ENCODE data around the gene CYP11A1.
"Not testable (repeated sequence)": the region's sequence is repeated elsewhere in the genome, so short reads cannot be mapped to it uniquely, and the experiment has no call there.

CYP11A1 gene

DNA sequence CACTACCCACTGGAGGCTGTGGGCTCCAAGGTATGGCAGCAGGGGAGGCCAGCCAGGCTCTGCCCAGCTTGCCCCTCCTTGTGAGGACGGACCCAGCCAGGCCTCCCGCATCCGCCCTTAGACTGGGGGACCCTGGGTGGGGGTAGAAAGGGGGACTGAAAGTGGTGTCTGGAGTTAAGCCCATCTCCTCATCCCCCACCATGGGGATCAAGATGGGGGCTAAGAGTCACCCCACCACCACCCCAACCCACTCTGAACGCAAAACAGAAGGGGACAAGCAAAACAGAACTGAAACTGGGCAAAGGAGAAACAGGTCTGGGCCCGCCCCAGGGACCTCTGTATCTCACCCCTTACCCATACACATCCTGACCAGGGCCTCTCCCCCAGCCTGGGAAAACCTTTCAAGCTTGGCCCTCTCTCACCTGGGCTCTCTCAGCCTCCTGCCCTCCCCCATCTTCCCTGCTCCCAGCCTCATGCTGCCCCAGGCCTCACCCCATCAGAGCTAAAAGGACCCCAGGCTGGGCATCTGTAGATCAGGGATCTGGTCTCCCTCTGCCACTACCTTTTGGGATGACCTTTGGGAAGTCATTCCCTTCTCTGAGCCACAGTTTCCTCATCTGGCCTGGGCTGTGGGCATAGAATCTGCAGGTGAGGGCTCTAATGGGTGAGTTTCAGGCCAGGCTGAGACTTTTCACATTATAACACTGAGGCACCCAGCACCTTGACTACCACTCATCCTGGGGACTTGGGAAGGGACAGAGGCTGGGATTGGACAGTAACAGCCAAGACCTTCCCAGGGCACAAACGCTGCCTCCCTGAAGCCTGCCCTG is 30.0 kb upstream of the CYP11A1 start:
- H3K4me1 ChIP-seq (ENCODE audit: insufficient read depth, low read length), result no peaks in the 10 kb centered on the region
- H2AFZ ChIP-seq (ENCODE audit: low read depth, low read length), result no peak overlapping the region
- H3K4me3 ChIP-seq (ENCODE audit: low read length), result no peak overlapping the region
- H3K9me3 ChIP-seq (ENCODE audit: low read length), result no peaks in the 10 kb centered on the region
- no peaks in the 10 kb centered on the region for H3K36me3 ChIP-seq (ENCODE audit: insufficient read depth, low read length)
- H3K27me3 ChIP-seq (ENCODE audit: insufficient read depth, low read length), result peaks cover 35% of the 10 kb centered on the region

DNA sequence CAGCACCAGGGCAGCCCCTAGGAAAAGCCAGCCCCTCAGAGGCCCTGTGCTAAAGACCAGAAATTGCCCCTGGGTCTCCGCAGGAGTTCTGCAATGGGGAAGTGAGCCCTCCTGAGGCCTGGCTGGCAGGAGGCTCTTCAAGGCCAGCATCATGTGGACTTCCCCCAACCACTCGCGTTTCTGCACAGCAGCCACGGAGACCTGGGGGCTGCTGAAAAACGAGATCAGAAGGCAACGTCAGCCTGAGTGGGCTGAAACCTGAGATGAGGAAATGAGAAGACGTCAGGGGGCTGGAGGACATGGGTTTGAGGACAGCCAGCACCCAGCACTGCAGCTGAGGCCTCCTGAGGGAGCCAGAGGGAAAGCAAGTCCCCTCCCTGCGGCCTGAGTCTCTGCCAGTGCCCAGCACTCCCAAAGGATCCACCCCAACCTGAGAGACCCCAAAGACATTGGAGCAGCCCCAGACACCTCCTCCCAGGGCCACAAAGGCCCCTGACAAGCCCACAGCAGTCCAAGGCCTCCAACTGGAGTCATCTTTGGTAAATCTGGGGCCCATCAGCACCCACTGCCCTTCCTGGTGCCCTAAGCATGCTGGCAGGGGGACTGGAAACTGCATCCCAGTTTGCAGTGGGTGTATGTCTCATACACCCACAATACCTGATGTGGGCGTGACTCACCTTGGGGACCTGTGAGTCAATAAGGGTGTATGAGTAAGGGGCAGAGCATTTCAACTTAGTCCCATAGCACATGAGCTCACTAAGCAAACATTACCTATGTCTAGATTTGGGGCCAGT is 29.2 kb upstream of the CYP11A1 start:
- Histone ChIP-seq H3K36me3 (ENCODE audit: insufficient read depth, low read length) (no peaks in the 10 kb centered on the region), H2AFZ (ENCODE audit: low read depth, low read length) (no peak overlapping the region), H3K4me1 (ENCODE audit: insufficient read depth, low read length) (no peaks in the 10 kb centered on the region), H3K9me3 (ENCODE audit: low read length) (no peaks in the 10 kb centered on the region), H3K4me3 (ENCODE audit: low read length) (no peak overlapping the region), H3K27me3 (ENCODE audit: insufficient read depth, low read length) (peaks cover 34% of the 10 kb centered on the region)

DNA sequence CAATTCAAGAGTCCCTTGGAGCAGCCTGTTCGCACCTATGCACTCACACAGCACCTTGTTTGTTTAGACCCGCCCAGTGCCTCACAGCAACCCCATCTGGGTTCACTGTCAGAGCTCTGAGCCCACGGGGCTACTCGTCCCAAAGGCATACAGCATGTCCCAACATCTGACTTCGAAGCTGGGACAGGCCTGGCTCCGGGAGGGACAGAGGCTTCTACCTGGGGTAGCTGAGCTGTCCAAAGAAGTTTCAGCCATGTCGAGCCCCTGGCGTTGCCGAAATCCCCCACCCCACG is 28.6 kb upstream of the CYP11A1 start:
- Histone ChIP-seq H3K27me3 (ENCODE audit: insufficient read depth, low read length) (peaks cover 37% of the 10 kb centered on the region), H3K9me3 (ENCODE audit: low read length) (no peaks in the 10 kb centered on the region), H3K4me3 (ENCODE audit: low read length) (no peak overlapping the region), H2AFZ (ENCODE audit: low read depth, low read length) (no peak overlapping the region), H3K36me3 (ENCODE audit: insufficient read depth, low read length) (no peaks in the 10 kb centered on the region), H3K4me1 (ENCODE audit: insufficient read depth, low read length) (no peaks in the 10 kb centered on the region)

DNA sequence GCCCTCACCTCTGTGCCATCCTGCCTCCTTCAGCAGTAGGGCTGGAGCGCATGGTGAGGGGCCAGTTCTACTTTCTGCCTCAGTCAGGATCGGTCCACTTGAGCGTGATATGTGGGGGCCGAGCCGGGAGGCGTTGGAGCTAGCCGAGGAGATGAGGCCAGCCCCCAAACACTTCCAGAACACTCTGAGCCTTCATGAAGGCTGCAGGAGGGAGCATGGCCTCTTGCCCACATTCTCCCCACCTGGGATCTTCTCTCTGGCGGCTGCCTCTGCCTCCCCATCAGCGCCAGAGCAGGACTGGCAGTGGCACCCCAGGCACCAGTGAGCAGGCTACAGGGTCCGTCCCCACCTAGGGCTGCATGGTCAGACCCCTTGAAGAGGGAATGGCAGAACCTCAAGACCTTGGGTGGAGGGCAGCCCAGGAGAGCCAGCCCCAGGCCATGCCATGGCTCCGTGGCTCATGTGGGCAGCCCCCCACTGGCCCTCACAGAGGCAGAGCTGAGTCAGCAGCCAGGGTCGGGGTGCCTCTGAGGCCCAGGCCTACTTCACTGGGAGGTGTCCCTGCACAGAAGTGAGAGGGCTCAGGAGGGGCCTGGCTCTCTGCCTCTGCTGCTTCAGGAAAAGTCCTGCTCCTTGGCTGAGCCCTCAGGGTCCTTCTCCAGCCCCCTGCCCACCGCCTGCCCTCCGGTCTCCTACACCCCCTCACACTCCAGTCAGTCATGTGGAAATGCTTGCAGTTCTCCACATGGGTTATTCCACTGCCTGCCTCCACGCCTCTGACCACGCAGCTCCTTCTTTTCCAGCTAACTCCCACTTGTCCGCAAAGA is 28.1 kb upstream of the CYP11A1 start:
- Histone ChIP-seq H3K4me3 (ENCODE audit: low read length) (no peak overlapping the region), H3K9me3 (ENCODE audit: low read length) (no peaks in the 10 kb centered on the region), H3K4me1 (ENCODE audit: insufficient read depth, low read length) (no peaks in the 10 kb centered on the region), H3K27me3 (ENCODE audit: insufficient read depth, low read length) (peaks cover 39% of the 10 kb centered on the region), H2AFZ (ENCODE audit: low read depth, low read length) (no peak overlapping the region), H3K36me3 (ENCODE audit: insufficient read depth, low read length) (no peaks in the 10 kb centered on the region)

DNA sequence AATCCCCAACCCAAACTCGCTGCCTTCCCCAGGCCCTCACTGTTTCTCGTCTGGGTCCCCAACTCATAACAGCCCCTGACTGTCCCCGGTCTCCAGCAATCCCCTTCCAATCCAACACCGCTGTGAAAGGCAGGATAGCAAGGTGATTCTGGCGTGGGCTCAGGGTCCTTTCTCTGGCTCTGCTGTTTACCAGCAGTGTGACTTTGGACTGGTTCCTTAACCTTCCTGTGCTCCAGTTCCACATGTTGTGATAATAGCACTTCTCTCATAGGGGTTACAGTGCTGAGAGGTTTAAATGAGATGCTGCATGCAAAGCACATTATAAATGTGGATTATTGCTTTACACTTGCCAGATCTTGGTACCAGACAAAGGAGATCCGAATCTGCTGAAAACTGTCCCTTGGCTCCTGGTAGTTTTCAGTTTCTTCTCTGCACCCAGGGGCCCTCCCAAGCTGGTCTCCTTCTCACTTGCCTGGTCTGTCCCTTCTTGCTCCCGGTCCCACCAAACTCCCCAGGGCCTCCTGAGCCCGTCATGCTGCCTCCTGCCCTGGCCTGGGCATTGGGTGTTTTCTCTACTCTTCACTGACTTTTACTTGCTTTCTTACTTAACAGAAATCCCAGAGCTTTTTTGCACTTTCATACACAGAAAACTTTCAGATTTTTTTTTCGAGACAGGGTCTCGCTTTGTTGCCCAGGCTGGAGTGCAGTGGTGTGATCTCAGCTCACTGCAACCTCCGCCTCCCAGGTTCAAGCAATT is 26.8 kb upstream of the CYP11A1 start:
- peaks cover 39% of the 10 kb centered on the region for H3K27me3 ChIP-seq (ENCODE audit: insufficient read depth, low read length)
- H3K4me1 ChIP-seq (ENCODE audit: insufficient read depth, low read length), result no peaks in the 10 kb centered on the region
- H2AFZ ChIP-seq (ENCODE audit: low read depth, low read length), result no peak overlapping the region
- H3K36me3 ChIP-seq (ENCODE audit: insufficient read depth, low read length), result no peaks in the 10 kb centered on the region
- no peaks in the 10 kb centered on the region for H3K9me3 ChIP-seq (ENCODE audit: low read length)
- H3K4me3 ChIP-seq (ENCODE audit: low read length), result no peak overlapping the region

DNA sequence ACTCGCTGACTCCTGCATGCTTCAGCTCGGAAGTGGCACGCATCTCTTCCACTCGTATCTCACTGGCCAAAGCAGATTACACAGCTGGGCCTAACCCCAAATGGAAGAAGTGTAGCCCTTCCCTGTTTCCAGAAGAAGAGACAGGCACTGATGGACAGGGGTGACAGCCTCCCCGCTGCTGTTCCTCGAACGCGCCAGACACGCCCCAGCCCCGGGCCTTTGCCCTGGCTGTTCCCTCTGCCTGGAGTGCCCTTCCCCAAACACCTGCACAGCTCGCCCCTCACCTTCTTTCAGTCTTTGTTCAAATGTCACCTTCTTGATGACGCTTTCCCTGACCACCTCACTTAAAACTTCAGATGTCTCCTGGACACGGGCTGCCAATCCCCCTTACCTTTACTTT is 26.0 kb upstream of the CYP11A1 start:
- Histone ChIP-seq H3K4me1 (ENCODE audit: insufficient read depth, low read length) (no peaks in the 10 kb centered on the region), H3K4me3 (ENCODE audit: low read length) (no peak overlapping the region), H3K9me3 (ENCODE audit: low read length) (no peaks in the 10 kb centered on the region), H3K27me3 (ENCODE audit: insufficient read depth, low read length) (peaks cover 43% of the 10 kb centered on the region), H2AFZ (ENCODE audit: low read depth, low read length) (no peak overlapping the region), H3K36me3 (ENCODE audit: insufficient read depth, low read length) (no peaks in the 10 kb centered on the region)

DNA sequence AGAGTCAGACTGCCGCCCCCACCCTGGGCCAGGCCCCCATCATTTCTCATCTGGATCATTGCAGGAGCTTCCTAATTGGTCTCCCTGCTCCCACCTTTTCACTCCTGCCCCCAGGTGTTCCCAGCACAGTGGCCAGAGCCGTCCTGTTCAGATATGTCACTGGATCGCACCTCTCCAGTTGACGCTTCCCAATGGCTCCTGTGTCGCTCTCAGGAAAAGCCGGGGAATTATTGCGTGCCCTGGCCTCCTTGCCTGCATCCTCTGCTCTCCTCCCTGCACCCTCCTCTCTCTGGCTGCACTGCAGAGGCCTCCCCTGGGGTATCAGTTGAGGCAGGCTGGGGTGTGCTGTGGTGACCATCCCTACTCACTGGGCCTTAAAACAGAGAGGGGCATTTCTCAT is 25.5 kb upstream of the CYP11A1 start:
- Histone ChIP-seq H2AFZ (ENCODE audit: low read depth, low read length) (no peak overlapping the region), H3K36me3 (ENCODE audit: insufficient read depth, low read length) (no peaks in the 10 kb centered on the region), H3K4me3 (ENCODE audit: low read length) (no peak overlapping the region), H3K9me3 (ENCODE audit: low read length) (no peaks in the 10 kb centered on the region), H3K27me3 (ENCODE audit: insufficient read depth, low read length) (peaks cover 44% of the 10 kb centered on the region), H3K4me1 (ENCODE audit: insufficient read depth, low read length) (no peaks in the 10 kb centered on the region)

DNA sequence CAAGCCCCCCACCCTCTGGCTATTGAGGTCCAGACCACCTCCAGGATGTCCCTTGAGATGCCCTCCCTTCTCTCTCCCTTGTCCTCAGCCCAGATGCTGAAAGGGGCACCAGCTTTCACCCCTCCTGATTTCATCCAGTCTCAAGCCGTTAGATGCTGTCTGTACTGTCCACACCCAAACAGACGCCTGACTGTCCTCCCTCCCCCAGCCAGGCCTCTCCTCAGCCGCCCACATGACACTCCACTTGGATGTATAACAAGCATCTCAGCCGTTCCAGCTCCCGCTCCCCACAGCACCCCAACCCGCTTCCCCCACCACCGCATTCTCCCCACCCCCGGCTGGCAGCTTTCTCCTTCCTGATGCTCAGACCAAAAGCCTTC is 25.0 kb upstream of the CYP11A1 start:
- H3K36me3 ChIP-seq (ENCODE audit: insufficient read depth, low read length), result no peaks in the 10 kb centered on the region
- no peaks in the 10 kb centered on the region for H3K9me3 ChIP-seq (ENCODE audit: low read length)
- no peaks in the 10 kb centered on the region for H3K4me1 ChIP-seq (ENCODE audit: insufficient read depth, low read length)
- peaks cover 44% of the 10 kb centered on the region for H3K27me3 ChIP-seq (ENCODE audit: insufficient read depth, low read length)
- H3K4me3 ChIP-seq (ENCODE audit: low read length), result no peak overlapping the region
- no peak overlapping the region for H2AFZ ChIP-seq (ENCODE audit: low read depth, low read length)

DNA sequence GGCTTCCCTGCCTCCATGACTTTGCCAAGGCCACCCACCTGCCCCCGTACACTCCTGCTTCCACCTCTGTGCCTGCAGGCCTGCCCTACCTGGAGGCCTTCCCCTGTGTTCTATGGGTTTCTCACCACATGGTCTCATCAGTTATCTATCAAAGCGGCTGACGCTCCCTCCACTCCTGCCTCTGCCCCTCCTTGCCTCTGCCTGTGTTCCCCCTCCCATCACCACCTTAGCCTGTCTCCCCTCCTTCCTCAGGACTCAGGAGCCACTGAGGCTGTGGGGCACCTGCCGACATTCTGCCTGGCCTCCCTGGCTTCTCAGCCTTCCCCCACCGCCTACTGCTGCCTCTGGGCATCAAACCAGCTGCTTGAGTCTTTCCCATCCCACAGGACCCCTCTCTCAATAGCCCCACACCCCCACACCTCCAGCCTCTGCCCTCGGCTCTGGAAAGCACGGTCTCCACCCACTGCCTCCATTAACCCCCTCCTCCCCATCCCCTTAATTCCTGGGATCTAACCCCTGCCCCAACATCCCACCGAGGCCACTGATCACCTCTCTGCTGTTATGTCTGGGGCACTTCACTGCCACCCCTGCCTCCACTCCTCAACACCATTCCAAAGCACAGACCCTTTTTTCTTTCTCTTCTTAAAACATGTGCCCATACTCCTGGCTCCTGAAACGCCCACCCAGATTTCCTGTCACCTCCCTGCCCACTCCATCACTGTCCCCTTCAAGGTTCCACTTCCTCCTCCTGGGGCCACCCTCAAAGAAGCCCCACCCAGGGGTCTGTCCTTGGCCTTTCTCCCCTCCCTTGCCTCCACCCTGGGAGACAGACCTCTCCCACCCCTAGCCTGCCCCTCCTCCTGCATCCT is 24.4 kb upstream of the CYP11A1 start:
- H3K27me3 ChIP-seq (ENCODE audit: insufficient read depth, low read length), result peaks cover 44% of the 10 kb centered on the region
- no peaks in the 10 kb centered on the region for H3K9me3 ChIP-seq (ENCODE audit: low read length)
- H3K36me3 ChIP-seq (ENCODE audit: insufficient read depth, low read length), result no peaks in the 10 kb centered on the region
- H3K4me1 ChIP-seq (ENCODE audit: insufficient read depth, low read length), result no peaks in the 10 kb centered on the region
- no peak overlapping the region for H2AFZ ChIP-seq (ENCODE audit: low read depth, low read length)
- no peak overlapping the region for H3K4me3 ChIP-seq (ENCODE audit: low read length)

DNA sequence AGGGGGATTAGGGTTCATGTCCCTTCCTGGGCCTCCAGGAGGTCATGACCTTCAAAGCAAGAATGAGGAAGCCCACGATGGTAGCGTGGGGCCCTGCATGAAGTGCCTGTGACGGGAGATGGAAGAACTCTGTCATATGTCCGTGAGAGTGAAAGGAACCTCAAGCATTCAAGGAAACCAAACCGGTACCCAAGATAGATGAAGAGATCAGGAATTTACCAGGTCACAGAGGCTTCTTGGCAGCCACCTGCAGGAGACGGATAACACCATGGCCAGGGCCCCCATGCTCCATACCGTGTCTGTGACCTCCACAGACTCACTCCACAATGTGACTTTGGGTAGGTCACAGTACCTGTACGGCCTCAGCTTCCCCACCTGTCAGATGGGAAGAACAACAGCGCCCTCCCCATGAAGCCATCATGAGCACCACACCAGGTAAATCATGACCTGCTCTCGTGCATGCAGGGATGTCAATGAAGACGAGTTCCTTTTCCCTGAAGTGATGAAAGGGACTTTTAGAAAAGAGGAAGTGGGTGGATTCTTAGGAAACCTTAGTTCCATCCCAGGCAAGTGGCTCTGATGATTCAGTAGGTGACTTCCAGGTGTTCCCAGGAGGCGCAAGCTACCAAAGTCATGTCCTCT is 23.3 kb upstream of the CYP11A1 start:
- Histone ChIP-seq H3K9me3 (ENCODE audit: low read length) (no peaks in the 10 kb centered on the region), H2AFZ (ENCODE audit: low read depth, low read length) (no peak overlapping the region), H3K36me3 (ENCODE audit: insufficient read depth, low read length) (no peaks in the 10 kb centered on the region), H3K27me3 (ENCODE audit: insufficient read depth, low read length) (peaks cover 38% of the 10 kb centered on the region), H3K4me3 (ENCODE audit: low read length) (no peak overlapping the region), H3K4me1 (ENCODE audit: insufficient read depth, low read length) (peaks cover 2% of the 10 kb centered on the region)

DNA sequence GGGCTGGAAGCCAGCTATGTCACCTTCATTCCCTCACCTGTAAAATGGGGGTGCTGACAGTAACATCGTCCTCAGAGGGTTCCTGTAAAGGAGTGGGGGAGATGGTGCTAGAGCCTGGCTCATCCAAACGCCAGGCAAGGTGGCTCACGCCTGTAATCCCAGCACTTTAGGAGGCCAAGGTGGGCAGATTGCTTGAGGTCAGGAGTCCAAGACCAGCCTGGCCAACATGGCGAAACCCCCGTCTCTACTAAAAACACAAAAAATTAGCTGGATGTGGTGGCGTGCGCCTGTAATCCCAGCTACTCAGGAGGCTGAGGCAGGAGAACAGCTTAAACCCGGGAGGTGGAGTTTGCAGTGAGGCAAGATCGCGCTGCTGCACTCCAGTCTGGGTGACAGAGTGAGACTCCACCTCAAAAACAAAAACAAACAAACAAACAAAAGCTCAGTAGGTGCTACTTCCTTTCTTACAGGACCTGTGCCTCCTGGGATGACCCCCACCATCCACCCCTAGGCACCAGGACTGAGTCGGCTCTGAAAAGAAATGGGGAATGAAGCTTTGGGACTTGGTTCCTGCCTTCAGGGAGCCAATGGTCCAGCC is 22.7 kb upstream of the CYP11A1 start:
- not testable (repeated sequence) for H3K4me3 ChIP-seq (ENCODE audit: low read length); H2AFZ ChIP-seq (ENCODE audit: low read depth, low read length); H3K36me3 ChIP-seq (ENCODE audit: insufficient read depth, low read length); H3K4me1 ChIP-seq (ENCODE audit: insufficient read depth, low read length); H3K9me3 ChIP-seq (ENCODE audit: low read length)
- peaks cover 33% of the 10 kb centered on the region for H3K27me3 ChIP-seq (ENCODE audit: insufficient read depth, low read length)

All from neuron (in vitro differentiated cells).